NT2/D1 (cell line): ENCODE results near the gene CERS2.

Experiments
- SUZ12 ChIP-seq: IDR thresholded peaks from 2 replicates; pipeline ENCODE4 v1.6.1; 2011; ENCODE audit not compliant: insufficient read length, insufficient read depth; ENCODE audit errors: extremely low read depth
- YY1 ChIP-seq: IDR thresholded peaks from 2 replicates; pipeline ENCODE4 v1.6.1; 2011; ENCODE audit not compliant: insufficient read length, insufficient read depth

DNA sequence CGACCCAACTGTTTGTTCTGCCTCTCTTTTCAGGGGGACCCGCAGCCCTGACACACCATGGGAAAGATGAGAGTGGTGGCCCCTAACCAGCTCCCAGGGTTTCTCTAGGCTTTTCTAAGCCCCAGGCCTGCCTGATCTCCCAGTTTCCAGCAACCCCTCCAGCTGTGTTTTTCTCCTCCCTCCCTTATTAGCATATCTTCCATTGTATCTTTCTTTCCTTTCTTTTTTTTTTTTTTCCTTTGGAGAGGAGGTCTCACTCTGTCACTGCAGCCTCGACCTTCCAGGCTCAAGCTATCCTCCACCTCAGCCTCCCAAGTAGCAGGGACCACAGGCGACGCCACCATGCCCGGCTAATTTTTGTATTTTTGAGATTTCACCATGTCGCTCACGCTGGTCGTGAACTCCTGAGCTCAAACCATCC lies 1.8 kb upstream of the CERS2 start:
- no peak for TF ChIP-seq SUZ12
- no peak for TF ChIP-seq YY1
